Bronchial epithelial cell (primary cell): ENCODE results near the gene IRF2. TPM values are rescaled to one million over a fixed set of nuclear protein-coding genes. Genes with fewer than 3 reads are reported as not detected.

Experiments used
- DNase-seq: peaks from one replicate; pipeline ENCODE4 v3.0.0-alpha.2; 2010; ENCODE audit warnings: low read depth
- FAIRE-seq: peaks from 2 replicates; lab custom pipeline; 2011; peaks lifted over from hg19 to GRCh38; lab: Jason Lieb, UNC
- H3K27me3 ChIP-seq: 2 replicates; pipeline ENCODE4 v1.5.1; 2011; ENCODE audit warnings: low read length; ENCODE audit not compliant: control insufficient read depth, insufficient read depth
- H3K36me3 ChIP-seq: 2 replicates; pipeline ENCODE4 v1.5.1; 2011; ENCODE audit warnings: low read length; ENCODE audit not compliant: control insufficient read depth, insufficient read depth
- H3K4me3 ChIP-seq: 2 replicates; pipeline ENCODE4 v1.5.1; 2011; ENCODE audit warnings: mild to moderate bottlenecking, low read depth, low read length, control low read depth
- CTCF ChIP-seq: IDR thresholded peaks from 2 replicates; pipeline ENCODE4 v1.5.1; 2011; ENCODE audit warnings: mild to moderate bottlenecking, moderate library complexity, low read length, control low read depth, inconsistent platforms; ENCODE audit not compliant: insufficient read depth, severe bottlenecking
- total RNA-seq: library from RNA; depleted of rRNA; stranded (reverse); fragments of >200 nt; gene quantifications from 2 replicates; pipeline ENCODE4 v1.2.1, GENCODE V29; 2014

Gene IRF2
- total RNA-seq, 1 donor from 2014 or later: 16.1 TPM

GRCh38 chr4:184417802-184418511 is 56.4 kb downstream of the IRF2 start:
- Histone ChIP-seq H3K27me3 (no peaks in the 10 kb centered on the region), H3K4me3 (no peak overlapping the region), H3K36me3 (peaks cover 3% of the 10 kb centered on the region)
- DNase-seq (peak; percentile 99), FAIRE-seq (peak; percentile 36)
- TF ChIP-seq CTCF: no peak

- DNase-seq: no peak
- Histone ChIP-seq H3K4me3 (no peak overlapping the region), H3K27me3 (no peaks in the 10 kb centered on the region), H3K36me3 (peaks cover 3% of the 10 kb centered on the region)
- no peak for FAIRE-seq
- TF ChIP-seq CTCF: no peak
These were observed 57.2 kb downstream of the IRF2 start for GRCh38 chr4:184416913-184417734.

- DNase-seq: peak; percentile 92
- no peak for TF ChIP-seq CTCF
- H3K36me3 ChIP-seq: peaks cover 2% of the 10 kb centered on the region
- FAIRE-seq: peak; percentile 73
- no peaks in the 10 kb centered on the region for H3K27me3 ChIP-seq
- H3K4me3 ChIP-seq: no peak overlapping the region
These were observed 59.3 kb downstream of the IRF2 start for GRCh38 chr4:184415071-184415470.

- Histone ChIP-seq H3K36me3 (peaks cover 3% of the 10 kb centered on the region), H3K4me3 (no peak overlapping the region), H3K27me3 (no peaks in the 10 kb centered on the region)
- DNase-seq (no peak), FAIRE-seq (no peak)
- no peak for TF ChIP-seq CTCF
These were observed 60.9 kb downstream of the IRF2 start for GRCh38 chr4:184413261-184414046.

- Histone ChIP-seq H3K4me3 (no peak overlapping the region), H3K36me3 (peaks cover 4% of the 10 kb centered on the region), H3K27me3 (no peaks in the 10 kb centered on the region)
- FAIRE-seq (no peak), DNase-seq (no peak)
- no peak for TF ChIP-seq CTCF
These were observed 63.6 kb downstream of the IRF2 start for GRCh38 chr4:184410748-184411147.
